HG02763 (cell line): ENCODE measurements around the gene MAD1L1.

ENCODE experiments used
- ATAC-seq: cut with Tn5 transposase; IDR thresholded peaks from one replicate; pipeline ENCODE4 v1.9.1; 2021; ENCODE audit warnings: mild to moderate bottlenecking, moderate library complexity; ENCODE audit not compliant: unreplicated experiment

The MAD1L1 gene

GRCh38 chr7:2159176-2159520 is 73.6 kb downstream of the MAD1L1 start:
- ATAC-seq, result no peak

- ATAC-seq, result no peak
Measured at GRCh38 chr7:2158331-2159175, 74.2 kb downstream of the MAD1L1 start.

GRCh38 chr7:2157473-2158279 is 75.1 kb downstream of the MAD1L1 start:
- ATAC-seq, result no peak

GRCh38 chr7:2156756-2157472 is 75.8 kb downstream of the MAD1L1 start:
- no peak for ATAC-seq

GRCh38 chr7:2154831-2155230 is 77.9 kb downstream of the MAD1L1 start:
- ATAC-seq, result no peak

GRCh38 chr7:2154121-2154520 is 78.6 kb downstream of the MAD1L1 start:
- no peak for ATAC-seq

GRCh38 chr7:2152646-2153045 is 80.1 kb downstream of the MAD1L1 start:
- ATAC-seq, result no peak

GRCh38 chr7:2151801-2152612 is 80.7 kb downstream of the MAD1L1 start:
- ATAC-seq, result no peak

GRCh38 chr7:2151237-2151636 is 81.5 kb downstream of the MAD1L1 start:
- ATAC-seq, result no peak

- ATAC-seq, result no peak
Measured at GRCh38 chr7:2150445-2150815, 82.3 kb downstream of the MAD1L1 start.

GRCh38 chr7:2149672-2150444 is 82.9 kb downstream of the MAD1L1 start:
- no peak for ATAC-seq

- ATAC-seq, result no peak
Measured at GRCh38 chr7:2148814-2149213, 83.9 kb downstream of the MAD1L1 start.

- no peak for ATAC-seq
Measured at GRCh38 chr7:2148189-2148588, 84.6 kb downstream of the MAD1L1 start.

- no peak for ATAC-seq
Measured at GRCh38 chr7:2146676-2147472, 85.9 kb downstream of the MAD1L1 start.

- ATAC-seq, result no peak
Measured at GRCh38 chr7:2145835-2146580, 86.7 kb downstream of the MAD1L1 start.

- ATAC-seq, result no peak
Measured at GRCh38 chr7:2144926-2145325, 87.8 kb downstream of the MAD1L1 start.

GRCh38 chr7:2143981-2144595 is 88.7 kb downstream of the MAD1L1 start:
- no peak for ATAC-seq

- no peak for ATAC-seq
Measured at GRCh38 chr7:2143450-2143849, 89.3 kb downstream of the MAD1L1 start.
